Femur (tissue), 1 donor: ENCODE measurements around the gene WDR45B.

Source experiments
- DNase-seq: peaks from one replicate; pipeline ENCODE4 v3.0.0-alpha.2; 2017

The WDR45B gene

DNA sequence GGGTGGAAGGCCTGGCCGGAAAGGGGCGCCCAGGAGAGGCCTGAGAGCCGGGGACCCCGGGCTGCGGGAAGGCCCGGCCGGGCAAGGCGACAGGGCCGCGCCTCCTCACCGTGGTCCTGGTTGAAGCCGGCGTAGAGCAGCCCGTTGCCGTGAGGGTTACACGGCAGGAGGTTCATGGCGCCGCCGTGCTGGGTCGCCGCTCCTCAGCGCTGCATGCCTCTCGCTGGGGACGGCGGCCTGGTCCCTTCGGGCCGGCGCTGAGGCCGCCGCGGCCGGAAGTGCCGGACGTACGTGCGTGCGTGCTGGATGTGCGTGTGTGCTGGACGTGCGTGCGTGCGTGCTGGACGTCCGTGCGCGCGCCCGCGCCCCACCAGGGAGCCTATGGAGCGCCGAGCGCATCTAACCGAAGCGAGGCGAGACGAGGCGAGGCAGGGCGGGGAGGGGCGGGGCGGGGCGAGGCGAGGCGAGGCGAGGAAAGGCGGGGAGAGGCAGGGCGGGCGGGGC lies at the start of gene WDR45B:
Gene WDR45B (minus strand): TSS at position 280 of the 504 bp plus-strand sequence. CDS start 104 bp downstream, at position 176.
- DNase-seq = peak; percentile 97

- no peak for DNase-seq
Measured at GRCh38 chr17:82697808-82698064, 49.5 kb upstream of the WDR45B start.

DNA sequence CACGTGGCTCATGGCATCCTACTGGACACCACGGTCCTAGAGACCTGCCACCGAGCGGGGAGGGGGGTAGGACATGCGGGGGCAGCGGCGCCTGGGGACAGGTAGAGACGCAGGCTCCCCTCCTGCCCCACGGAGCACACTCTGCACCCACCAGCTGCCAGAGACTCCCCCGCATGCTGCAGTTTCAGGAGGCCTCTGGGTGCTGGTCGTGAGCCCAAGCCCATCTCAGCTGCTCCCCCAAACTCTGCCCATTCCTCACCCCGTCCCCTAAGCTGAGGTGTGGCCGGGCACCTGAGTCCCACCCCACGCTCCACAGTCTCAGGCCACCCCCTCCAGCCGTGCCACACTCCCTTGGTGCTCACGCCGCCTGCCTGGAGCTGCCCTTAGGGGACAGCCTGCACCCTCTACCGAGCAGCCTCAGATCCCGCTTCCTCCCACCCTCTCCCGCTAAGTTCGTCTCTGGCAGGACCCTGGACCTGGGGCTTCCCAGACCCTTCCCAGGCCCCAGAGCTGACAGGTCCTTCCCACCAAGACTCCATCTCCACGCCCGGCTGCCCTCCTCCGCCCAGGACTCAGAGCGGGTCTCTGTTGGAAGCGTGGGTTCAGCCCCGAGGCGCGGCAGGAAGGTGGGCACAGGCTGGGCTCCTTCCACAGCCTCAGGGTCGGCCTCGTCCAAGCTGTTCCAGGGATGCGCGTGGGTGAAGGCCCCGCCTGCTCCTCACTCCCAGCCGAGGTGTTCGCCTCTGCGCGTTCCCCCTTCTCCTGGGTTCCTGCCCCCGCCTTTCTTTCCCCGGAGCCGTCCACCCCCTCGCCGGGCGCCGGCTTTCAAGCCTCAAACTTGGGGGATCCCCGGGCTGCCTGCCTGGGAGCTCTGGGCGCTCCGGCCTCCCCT lies 48.9 kb upstream of the WDR45B start:
- no peak for DNase-seq

DNA sequence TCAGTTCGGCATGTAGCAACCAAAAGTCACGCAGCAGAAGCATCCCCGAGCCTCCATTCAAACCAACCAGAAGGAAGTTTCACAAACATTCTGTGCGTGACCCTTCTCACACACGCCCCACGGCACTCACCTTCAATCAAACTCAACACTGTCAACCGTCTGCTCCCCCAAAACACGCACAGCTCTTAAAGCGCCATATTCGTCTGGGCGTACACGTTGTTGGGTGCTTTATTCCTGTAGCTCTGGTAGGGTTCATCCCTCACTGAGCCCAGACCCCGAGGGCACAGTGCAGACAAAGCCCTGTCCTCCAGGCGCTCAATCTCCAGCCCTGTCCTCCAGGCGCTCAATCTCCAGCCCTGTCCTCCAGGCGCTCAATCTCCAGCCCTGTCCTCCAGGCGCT lies 48.0 kb upstream of the WDR45B start:
- DNase-seq = no peak

- DNase-seq = no peak
Measured at GRCh38 chr17:82694647-82695046, 46.4 kb upstream of the WDR45B start.

- DNase-seq = no peak
Measured at GRCh38 chr17:82693168-82693867, 45.1 kb upstream of the WDR45B start.

GRCh38 chr17:82692268-82692667 lies 44.0 kb upstream of the WDR45B start:
- DNase-seq = no peak

DNA sequence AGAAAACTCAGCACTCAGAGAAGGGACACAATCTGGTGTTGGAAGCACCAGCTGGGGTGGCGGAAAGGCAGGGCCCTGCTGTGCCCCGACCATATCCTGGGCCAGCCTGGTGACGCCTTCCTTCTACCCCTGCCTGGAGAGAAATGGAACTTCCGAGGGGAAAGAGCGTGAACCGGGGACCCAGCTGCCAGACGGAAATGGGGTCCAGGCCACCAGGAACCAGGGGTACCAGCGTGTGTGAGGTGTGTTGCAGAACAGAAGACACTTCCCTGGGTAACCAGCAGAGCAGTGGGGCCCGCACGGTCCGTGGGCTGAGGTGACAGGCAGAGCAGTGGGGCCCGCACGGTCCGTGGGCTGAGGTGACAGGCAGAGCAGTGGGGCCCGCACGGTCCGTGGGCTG lies 43.5 kb upstream of the WDR45B start:
- no peak for DNase-seq

- no peak for DNase-seq
Measured at GRCh38 chr17:82690786-82691489, 42.7 kb upstream of the WDR45B start.

DNA sequence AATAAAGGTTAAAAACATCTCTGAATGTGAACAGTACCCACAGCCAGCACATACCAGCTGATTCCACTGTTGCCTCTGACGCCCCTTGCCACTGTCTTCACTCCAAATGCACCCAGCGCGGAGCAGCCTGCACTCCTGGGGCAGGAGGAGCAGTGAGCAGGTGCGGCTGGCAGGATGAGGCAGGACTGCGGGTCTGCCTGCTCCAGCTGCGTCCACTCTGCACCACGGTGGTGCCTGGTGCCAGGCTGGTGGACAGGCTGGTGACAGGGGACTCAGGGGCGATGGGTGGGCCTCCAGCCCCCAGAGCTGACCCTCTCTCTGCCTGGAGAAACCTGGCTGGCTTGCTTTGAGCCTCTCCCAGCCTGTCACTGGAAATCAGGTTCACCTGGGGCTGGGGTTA lies 40.8 kb upstream of the WDR45B start:
- no peak for DNase-seq

- no peak for DNase-seq
Measured at GRCh38 chr17:82687871-82688270, 39.6 kb upstream of the WDR45B start.

GRCh38 chr17:82687375-82687861 lies 39.2 kb upstream of the WDR45B start:
- no peak for DNase-seq

DNA sequence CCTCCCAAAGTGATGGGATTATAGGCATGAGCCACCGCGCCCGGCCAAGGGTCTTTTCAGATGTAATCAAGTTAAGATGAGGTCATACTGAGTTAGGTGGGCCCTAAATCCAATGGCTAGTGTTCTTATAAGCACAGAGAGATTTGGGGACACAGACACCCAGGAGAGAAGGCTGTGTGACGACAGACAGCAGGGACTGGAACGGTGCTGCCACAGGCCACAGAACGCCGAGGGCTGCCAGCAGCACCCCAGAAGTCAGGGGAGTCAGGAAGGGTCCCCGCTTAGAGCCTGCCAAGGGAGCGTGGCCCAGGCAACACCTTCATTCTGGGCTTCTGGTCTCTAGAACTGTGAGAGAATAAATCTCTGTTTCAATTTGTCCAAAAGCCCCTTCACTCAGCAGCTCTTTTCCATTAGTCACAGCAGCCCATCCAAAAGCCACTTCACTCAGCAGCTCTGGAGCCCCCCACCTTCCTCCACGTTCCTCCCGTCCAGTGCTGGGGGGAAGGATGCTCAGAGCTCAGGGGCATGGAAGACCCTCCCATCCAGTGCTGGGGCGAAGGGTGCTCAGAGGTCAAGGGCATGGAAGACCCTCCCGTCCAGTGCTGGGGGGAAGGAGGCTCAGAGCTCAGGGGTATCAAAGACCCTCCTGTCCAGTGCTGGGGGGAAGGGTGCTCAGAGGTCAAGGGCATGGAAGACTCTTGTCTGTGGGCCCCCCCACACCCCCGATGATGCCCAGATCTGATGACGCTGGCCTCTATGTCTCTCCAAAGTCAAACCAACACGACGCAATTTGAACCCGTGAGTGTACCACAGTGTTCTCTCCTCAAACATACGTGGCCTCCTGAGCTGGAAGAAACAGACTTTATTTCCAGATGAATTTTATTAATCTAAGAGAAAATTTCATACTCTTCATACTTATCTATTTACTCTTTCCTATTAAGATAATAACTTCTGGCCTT lies 38.4 kb upstream of the WDR45B start:
- DNase-seq = no peak

DNA sequence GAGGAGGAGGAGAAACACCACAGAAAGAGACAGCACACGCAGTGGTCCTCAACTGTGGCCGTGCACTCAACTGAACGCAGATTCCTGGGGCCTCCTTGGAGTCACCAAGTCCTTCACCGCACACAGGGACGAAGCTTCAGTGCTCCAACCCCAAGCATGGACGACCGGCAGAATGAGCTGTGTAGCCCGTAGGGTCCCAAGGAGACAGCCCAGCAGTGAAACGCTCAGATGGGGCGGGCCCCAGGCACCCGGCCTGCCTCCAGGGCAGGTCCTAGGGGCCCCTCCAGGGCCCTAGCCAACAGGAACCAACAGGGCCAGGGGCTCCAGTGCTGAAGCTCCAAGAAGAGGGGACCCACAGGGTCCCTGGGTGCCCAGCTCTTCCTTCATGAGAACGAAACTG lies 37.0 kb upstream of the WDR45B start:
- DNase-seq = no peak

GRCh38 chr17:82684228-82684841 lies 36.1 kb upstream of the WDR45B start:
- no peak for DNase-seq

- no peak for DNase-seq
Measured at GRCh38 chr17:82683534-82683933, 35.3 kb upstream of the WDR45B start.

- no peak for DNase-seq
Measured at GRCh38 chr17:82681547-82681946, 33.3 kb upstream of the WDR45B start.

GRCh38 chr17:82679586-82680465 lies 31.6 kb upstream of the WDR45B start:
- DNase-seq = no peak

DNA sequence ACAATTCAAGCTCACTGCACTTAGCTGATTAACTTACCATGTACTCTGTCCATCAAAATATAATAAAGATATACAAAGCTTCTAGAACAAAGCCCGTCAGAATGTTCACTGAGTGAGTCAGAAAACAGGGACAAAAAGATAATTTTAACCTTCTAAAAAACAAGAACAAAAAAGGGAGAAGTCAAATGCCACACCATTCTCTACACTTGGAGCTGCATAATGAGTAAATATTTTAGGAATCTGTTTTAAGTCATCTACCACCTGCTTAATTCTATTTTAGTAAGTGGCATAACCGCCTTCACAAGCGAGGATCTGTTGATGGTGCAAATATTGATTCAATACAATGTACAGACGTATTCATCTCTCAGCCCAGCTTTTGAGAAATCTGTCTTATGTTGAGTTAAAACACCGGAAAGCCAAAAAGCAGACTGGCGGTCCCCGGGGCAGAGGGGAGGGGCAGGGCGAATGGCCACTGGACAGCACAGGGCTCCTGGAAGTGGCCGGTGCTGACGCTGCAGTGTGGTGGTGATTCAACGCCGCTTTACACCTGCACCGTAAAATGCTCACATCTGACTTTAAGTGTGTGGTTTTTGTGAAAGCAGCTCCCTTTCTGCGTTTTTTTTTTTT lies 30.1 kb upstream of the WDR45B start:
- no peak for DNase-seq

DNA sequence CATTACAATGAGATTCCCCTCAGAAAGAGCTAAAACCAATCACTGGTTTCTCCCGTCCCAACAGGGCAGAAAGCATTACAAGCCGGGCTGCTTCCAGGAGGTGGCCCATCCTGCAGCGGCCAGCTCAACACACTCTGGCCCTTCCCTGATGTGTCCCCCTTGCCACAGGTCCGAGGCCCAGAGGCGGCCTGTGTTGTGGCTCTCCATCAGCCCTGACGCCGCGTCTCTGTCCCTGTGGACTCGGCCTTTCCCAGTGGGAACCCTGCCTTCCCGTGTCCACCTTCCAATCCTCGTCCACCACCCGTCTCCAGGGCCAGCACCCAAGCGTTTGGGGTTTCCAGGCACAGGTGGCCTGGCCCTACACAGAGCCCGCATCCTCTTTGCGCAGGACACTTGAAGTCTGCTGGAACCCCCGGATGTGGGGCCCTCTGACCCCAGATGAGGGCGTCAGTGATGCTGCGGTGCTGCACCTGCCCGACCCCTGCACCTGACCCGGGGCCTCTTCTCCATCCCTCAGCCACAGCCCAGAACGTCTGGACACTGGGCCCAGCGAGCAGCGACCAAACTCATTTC lies 29.2 kb upstream of the WDR45B start:
- DNase-seq = no peak
